ENCODE measurements around the gene DENND1B.

DENND1B gene

DNA sequence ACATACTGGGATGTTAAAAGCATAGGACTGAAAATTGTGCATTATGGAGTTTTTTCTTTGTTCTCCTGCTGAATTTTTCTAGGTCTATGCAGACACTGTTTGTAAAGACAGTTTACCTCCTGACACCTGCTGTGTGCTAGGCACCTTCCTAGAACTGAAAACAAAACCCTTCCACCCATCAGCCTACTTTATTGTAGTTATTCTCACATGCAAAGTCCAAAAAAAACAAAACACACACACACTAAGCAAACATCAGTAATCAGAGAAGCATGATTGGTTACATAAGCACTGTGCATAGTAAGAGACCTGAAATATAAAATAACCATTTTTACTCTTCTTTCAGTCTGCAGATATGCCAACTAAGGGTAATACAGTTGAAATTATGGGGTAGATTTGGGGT, 312.1 kb downstream of the DENND1B start:
- DNase-seq, result peak; percentile 15

GRCh38 chr1:197462539-197462938, 312.7 kb downstream of the DENND1B start:
- no peak for DNase-seq

Measured in NCI-H1417 treated with DMSO at 0.1 percent for 48 hours (cell line).